Brain microvascular endothelial cell (primary cell): ENCODE data around the gene SCGB3A1.

Source experiments
- DNase-seq: peaks from one replicate; pipeline ENCODE4 v3.0.0-alpha.2; 2020
- H3K27ac ChIP-seq: fragments of 250-450 bp; sonication (Bioruptor Pico); 2 replicates; pipeline ENCODE4 v1.5.1; 2020; ENCODE audit warnings: mild to moderate bottlenecking, moderate library complexity
- H3K27me3 ChIP-seq: fragments of 250-450 bp; sonication (Bioruptor Pico); replicated peaks from 2 replicates; pipeline ENCODE4 v1.5.1; 2020; ENCODE audit warnings: mild to moderate bottlenecking
- H3K36me3 ChIP-seq: fragments of 250-450 bp; sonication (Bioruptor Pico); replicated peaks from 2 replicates; pipeline ENCODE4 v1.5.1; 2020; ENCODE audit warnings: mild to moderate bottlenecking
- H3K4me3 ChIP-seq: 2 replicates; pipeline ENCODE4 v1.5.1; 2011; ENCODE audit warnings: low read depth, mild to moderate bottlenecking, control low read depth, low read length, moderate library complexity
- CTCF ChIP-seq: IDR thresholded peaks from 2 replicates; pipeline ENCODE4 v1.5.1; 2011; ENCODE audit warnings: low read depth, mild to moderate bottlenecking, moderate library complexity, low read length, control low read depth, inconsistent platforms; ENCODE audit errors: missing control alignments
- in situ Hi-C: cut with HindIII; loops from 2 replicates; pipeline ENCODE4 v1.10.0; 2017; ENCODE audit warnings: low sequenced_read_pairs, low pct_ligation_motif_present

The SCGB3A1 gene

DNA sequence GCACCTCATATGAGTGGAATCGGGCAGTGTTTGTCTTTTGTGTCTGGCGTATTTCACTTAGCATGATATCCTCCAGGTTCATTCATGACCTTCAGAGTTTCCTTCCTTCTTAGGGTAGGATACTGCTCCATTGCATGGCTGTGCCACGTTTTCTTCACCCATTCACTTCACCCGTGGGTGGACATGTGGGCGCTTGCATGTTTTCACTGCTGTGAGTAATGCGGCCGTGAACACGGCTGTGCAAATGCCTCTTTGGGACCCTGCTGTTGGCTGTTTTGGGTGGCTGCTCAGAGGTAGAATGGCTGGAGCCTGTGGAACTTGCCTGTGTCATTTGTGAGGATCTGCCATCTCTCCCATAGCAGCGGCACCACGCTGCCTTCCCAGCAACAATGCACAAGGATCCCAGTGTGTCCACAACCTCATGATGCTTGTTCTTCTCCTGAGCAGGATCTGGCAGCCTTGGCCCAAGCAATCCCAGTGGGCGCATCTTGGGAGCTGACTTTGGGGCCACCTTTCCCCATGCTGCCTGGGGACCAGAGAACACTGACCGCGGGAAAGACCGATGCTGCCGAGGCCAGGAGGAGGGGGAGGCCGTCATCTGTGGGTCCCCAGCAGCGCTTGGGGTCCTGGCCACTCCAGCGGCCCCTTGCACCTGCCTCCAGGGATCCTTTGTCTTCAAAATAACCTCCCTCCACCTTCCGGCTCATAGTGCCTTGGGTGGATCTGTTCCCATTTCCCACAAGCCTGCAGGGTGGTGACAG is 2.3 kb upstream of the SCGB3A1 start:
- Histone ChIP-seq H3K4me3 (no peak overlapping the region), H3K36me3 (no peaks in the 10 kb centered on the region), H3K27ac (no peak overlapping the region), H3K27me3 (peaks cover 37% of the 10 kb centered on the region)
- no peak for DNase-seq
- in situ Hi-C loops: no loop called here
- no peak for TF ChIP-seq CTCF

- Histone ChIP-seq H3K4me3 (no peak overlapping the region), H3K27me3 (peaks cover 37% of the 10 kb centered on the region), H3K36me3 (no peaks in the 10 kb centered on the region), H3K27ac (no peak overlapping the region)
- no peak for DNase-seq
- in situ Hi-C loops: no loop called here
- TF ChIP-seq CTCF: no peak
Observed at GRCh38 chr5:180592176-180592575, 877 bp upstream of the SCGB3A1 start.

DNA sequence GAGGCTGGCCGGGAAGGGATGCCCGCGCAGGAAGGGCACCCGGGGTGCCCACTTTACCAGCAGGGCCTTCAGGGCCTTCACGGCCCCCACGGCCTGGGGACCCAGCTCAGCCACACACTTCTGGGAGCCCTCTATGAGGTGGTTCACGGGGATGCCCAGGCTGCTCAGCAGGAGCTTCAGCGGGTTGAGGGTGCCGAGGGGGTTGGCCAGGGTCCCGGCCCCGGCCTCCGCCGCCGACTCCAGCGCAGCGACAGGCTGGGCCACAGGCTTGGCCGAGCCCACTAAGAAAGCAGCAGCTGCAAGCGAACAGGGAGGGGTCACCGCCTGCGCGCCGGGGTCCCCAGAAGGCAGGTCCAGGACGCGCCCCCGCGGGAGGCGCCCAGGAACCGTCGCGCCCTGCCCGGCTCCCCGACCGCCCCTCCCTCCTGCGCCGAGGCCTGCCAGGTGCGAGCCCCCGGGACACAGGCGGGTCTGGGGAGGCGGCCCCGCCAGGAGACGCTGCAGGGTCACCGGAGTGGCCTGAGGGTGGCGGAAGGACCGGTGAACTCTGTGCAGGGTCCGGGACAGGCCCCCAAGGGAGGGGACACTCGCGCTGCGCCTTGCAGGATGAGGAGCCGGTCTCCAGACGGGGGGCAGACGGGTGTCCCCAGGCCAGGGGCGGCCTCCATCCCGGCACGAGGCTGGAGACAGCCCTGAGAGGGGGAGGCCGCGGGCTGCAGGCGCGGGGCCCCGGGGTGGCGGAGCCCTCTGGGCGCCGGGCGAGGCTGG is 572 bp downstream of the SCGB3A1 start:
- H3K27ac ChIP-seq: no peak overlapping the region
- in situ Hi-C loops: no loop called here
- DNase-seq: no peak
- H3K36me3 ChIP-seq: no peaks in the 10 kb centered on the region
- TF ChIP-seq CTCF: no peak
- H3K27me3 ChIP-seq: peaks cover 37% of the 10 kb centered on the region
- peak overlapping the region; percentile 5 for H3K4me3 ChIP-seq

DNA sequence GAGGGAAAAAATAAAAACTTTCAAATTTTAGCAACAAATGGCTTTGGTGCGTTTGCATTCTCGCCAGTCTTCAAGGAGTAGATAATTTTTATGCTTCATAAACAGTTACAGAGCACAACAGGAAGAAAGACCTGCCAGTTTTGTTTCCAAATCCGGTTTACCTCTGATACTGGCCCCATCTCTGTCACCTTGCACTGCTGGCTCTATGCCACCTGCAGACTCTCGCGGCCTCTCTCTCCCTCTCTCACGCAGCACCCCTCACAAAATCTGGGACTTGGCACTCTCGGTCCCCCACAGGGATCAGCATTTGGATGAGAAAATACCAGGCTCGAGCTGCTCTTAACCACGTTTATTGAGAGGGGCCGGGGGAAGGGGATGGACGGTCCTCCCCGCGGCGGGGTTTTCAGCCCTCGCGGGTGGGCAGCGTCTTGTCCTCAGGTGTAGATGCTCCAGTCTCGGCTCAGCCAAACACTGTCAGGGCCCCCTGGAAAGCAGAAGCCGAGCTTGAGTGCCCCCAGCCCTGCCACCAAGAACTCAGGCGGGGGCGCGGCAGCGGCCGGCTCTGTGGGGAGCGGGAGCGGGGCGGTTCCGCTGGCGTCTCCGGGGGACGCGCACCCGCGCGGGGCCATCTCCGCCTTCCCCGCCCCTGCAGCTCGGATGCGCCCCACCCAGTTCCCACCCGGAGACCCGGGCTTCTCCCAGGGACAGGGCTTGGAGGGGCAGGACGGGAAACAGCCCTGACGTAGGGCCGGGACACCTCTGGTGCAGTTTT is 1.3 kb downstream of the SCGB3A1 start:
- Histone ChIP-seq H3K27ac (no peak overlapping the region), H3K4me3 (no peak overlapping the region), H3K36me3 (no peaks in the 10 kb centered on the region), H3K27me3 (peaks cover 37% of the 10 kb centered on the region)
- no peak for TF ChIP-seq CTCF
- in situ Hi-C loops: no loop called here
- no peak for DNase-seq

DNA sequence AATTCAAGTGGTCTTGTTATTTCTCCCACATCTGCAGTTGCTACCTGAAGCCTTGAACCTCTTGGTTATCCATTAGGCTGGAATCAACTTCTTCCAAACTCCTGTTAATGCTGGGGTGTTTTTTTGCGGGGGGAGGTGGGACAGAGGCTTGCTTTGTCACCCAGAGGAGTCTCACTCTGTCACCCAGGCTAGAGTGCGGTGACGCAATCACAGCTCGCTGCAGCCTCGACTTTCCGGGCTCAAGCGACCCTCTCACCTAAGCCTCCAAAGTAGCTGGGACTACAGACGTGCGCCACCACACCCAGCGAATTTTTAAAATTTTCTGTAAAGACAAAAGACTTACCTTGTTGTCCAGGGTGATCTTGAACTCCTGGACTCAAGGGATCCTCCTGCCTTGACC is 4.4 kb downstream of the SCGB3A1 start:
- peaks cover 30% of the 10 kb centered on the region for H3K27me3 ChIP-seq

More for the DNA sequence above, 4.4 kb downstream of the SCGB3A1 start:
- Histone ChIP-seq H3K36me3 (no peaks in the 10 kb centered on the region), H3K27ac (no peak overlapping the region), H3K4me3 (no peak overlapping the region)
- in situ Hi-C loops: no loop called here
- no peak for DNase-seq
- TF ChIP-seq CTCF: no peak
